GM12864 (cell line): ENCODE data around the gene NANS.

Source experiments
- DNase-seq: peaks from one replicate; pipeline ENCODE4 v3.0.0-alpha.2; 2011; ENCODE audit warnings: low read depth
- H3K4me3 ChIP-seq: 2 replicates; pipeline ENCODE4 v1.5.1; 2011; ENCODE audit warnings: mild to moderate bottlenecking, low read depth, low read length, control low read depth
- CTCF ChIP-seq: IDR thresholded peaks from 2 replicates; pipeline ENCODE4 v1.5.1; 2011; ENCODE audit warnings: low read depth, mild to moderate bottlenecking, moderate library complexity, low read length, control low read depth, inconsistent platforms; ENCODE audit errors: missing control alignments

Gene NANS

GRCh38 chr9:98056269-98057137 lies at the start of gene NANS:
TSS of gene NANS (plus strand) at chr9:98056732. CDS start at chr9:98056809, 77 bp downstream.
- DNase-seq: no peak

GRCh38 chr9:98007251-98007928 lies 49.1 kb upstream of the NANS start:
- H3K4me3 ChIP-seq: no peak overlapping the region
- no peak for TF ChIP-seq CTCF
- no peak for DNase-seq

More at GRCh38 chr9:98056269-98057137, at the start of gene NANS:
- no peak for TF ChIP-seq CTCF
- H3K4me3 ChIP-seq: peak within 1 kb of the TSS; percentile 93

GRCh38 chr9:98008764-98009163 lies 47.8 kb upstream of the NANS start:
- H3K4me3 ChIP-seq: no peak overlapping the region
- no peak for TF ChIP-seq CTCF

GRCh38 chr9:98009437-98009836 lies 47.1 kb upstream of the NANS start:
- H3K4me3 ChIP-seq: no peak overlapping the region
- no peak for TF ChIP-seq CTCF
- no peak for DNase-seq

More at GRCh38 chr9:98008764-98009163, 47.8 kb upstream of the NANS start:
- no peak for DNase-seq

GRCh38 chr9:98009936-98010335 lies 46.6 kb upstream of the NANS start:
- TF ChIP-seq CTCF: no peak
- no peak for DNase-seq
- H3K4me3 ChIP-seq: no peak overlapping the region

GRCh38 chr9:98010445-98010844 lies 46.1 kb upstream of the NANS start:
- H3K4me3 ChIP-seq: no peak overlapping the region
- no peak for TF ChIP-seq CTCF
- peak; percentile 40 for DNase-seq
